ENCODE results near the gene MSRB3.

The MSRB3 gene

DNA sequence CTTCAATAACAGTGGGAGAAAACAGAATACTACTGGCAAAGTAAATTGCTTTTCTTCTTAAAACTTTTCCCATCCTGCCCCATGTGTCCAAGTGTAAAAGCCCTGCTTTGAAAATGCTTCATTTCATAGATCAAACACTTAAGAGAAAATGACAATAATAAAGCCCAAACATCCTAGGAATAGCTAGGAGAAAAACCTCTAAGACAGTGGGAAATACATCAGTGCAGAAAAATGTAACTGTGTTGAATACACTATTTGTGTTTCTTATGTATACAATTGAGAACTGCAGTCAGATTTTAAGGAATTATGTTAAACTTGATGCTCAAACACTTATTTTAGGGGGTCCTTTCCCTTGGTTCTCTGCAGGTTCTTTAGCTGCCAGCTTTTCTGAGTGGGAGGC, 181.1 kb downstream of the MSRB3 start:
- DNase-seq (ENCODE audit: low spot score in 2 of 2) (no peak), ATAC-seq (replicated peaks; ENCODE audit: extremely low read depth, poor library complexity, severe bottlenecking) (no peak)
- H3K27me3 Mint-ChIP-seq, result no peaks in the 10 kb centered on the region
- H3K9me3 Mint-ChIP-seq, result no peaks in the 10 kb centered on the region
- no peaks in the 10 kb centered on the region for H3K36me3 Mint-ChIP-seq (ENCODE audit: insufficient read depth)
- no peak overlapping the region for H3K4me3 Mint-ChIP-seq
- no peaks in the 10 kb centered on the region for H3K4me1 Mint-ChIP-seq
- H3K27ac Mint-ChIP-seq (ENCODE audit: low read depth), result no peak overlapping the region

DNA sequence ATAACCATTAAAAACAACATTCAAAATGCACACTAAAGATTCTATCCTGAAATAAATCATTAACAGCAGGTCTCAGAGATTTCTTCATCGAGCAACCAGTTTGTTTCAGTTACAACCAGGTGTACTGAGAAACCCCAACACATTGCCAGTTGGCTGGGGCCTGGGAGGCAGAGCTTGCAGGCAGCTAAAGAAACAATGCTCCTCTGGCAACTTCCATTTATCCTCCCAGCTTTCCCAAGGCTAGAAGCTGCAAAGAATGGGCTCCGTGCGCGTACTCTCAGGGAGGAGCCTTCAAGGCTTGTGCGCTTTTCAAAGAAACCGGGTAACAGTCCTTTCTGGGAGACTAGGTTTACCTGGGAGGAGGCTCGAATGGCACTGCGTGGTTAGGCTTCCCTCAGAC, 181.6 kb downstream of the MSRB3 start:
- no peaks in the 10 kb centered on the region for H3K4me1 Mint-ChIP-seq

GRCh38 chr12:65461017-65461416, 182.5 kb downstream of the MSRB3 start:
- Mint-ChIP-seq H3K9me3 (no peaks in the 10 kb centered on the region), H3K4me3 (no peak overlapping the region)

More for the DNA sequence above, 181.6 kb downstream of the MSRB3 start:
- Mint-ChIP-seq H3K4me3 (no peak overlapping the region), H3K9me3 (no peaks in the 10 kb centered on the region), H3K27me3 (no peaks in the 10 kb centered on the region), H3K36me3 (ENCODE audit: insufficient read depth) (no peaks in the 10 kb centered on the region), H3K27ac (ENCODE audit: low read depth) (no peak overlapping the region)
- DNase-seq (ENCODE audit: low spot score in 2 of 2) (no peak), ATAC-seq (replicated peaks; ENCODE audit: extremely low read depth, poor library complexity, severe bottlenecking) (no peak)

GRCh38 chr12:65462484-65462883, 184.0 kb downstream of the MSRB3 start:
- no peaks in the 10 kb centered on the region for H3K4me1 Mint-ChIP-seq
- H3K27ac Mint-ChIP-seq (ENCODE audit: low read depth), result no peak overlapping the region
- no peak for DNase-seq (ENCODE audit: low spot score in 2 of 2)
- H3K27me3 Mint-ChIP-seq, result no peaks in the 10 kb centered on the region
- H3K9me3 Mint-ChIP-seq, result no peaks in the 10 kb centered on the region
- H3K4me3 Mint-ChIP-seq, result no peak overlapping the region
- H3K36me3 Mint-ChIP-seq (ENCODE audit: insufficient read depth), result no peaks in the 10 kb centered on the region
- no peak for ATAC-seq (replicated peaks; ENCODE audit: extremely low read depth, poor library complexity, severe bottlenecking)

More at GRCh38 chr12:65461017-65461416, 182.5 kb downstream of the MSRB3 start:
- Mint-ChIP-seq H3K27me3 (no peaks in the 10 kb centered on the region), H3K36me3 (ENCODE audit: insufficient read depth) (no peaks in the 10 kb centered on the region), H3K27ac (ENCODE audit: low read depth) (no peak overlapping the region), H3K4me1 (no peaks in the 10 kb centered on the region)
- ATAC-seq (replicated peaks; ENCODE audit: extremely low read depth, poor library complexity, severe bottlenecking), result no peak
- no peak for DNase-seq (ENCODE audit: low spot score in 2 of 2)

DNA sequence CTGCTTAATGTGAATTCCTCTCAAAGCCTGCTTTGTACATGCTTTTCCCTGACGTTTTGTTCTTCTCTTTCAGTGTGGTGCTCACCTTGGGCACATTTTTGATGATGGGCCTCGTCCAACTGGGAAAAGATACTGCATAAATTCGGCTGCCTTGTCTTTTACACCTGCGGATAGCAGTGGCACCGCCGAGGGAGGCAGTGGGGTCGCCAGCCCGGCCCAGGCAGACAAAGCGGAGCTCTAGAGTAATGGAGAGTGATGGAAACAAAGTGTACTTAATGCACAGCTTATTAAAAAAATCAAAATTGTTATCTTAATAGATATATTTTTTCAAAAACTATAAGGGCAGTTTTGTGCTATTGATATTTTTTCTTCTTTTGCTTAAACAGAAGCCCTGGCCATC, 184.6 kb downstream of the MSRB3 start:
- H3K36me3 Mint-ChIP-seq (ENCODE audit: insufficient read depth), result no peaks in the 10 kb centered on the region
- H3K4me3 Mint-ChIP-seq, result no peak overlapping the region
- no peak for ATAC-seq (replicated peaks; ENCODE audit: extremely low read depth, poor library complexity, severe bottlenecking)
- no peak overlapping the region for H3K27ac Mint-ChIP-seq (ENCODE audit: low read depth)
- no peak for DNase-seq (ENCODE audit: low spot score in 2 of 2)
- H3K4me1 Mint-ChIP-seq, result no peaks in the 10 kb centered on the region
- no peaks in the 10 kb centered on the region for H3K27me3 Mint-ChIP-seq
- no peaks in the 10 kb centered on the region for H3K9me3 Mint-ChIP-seq

DNA sequence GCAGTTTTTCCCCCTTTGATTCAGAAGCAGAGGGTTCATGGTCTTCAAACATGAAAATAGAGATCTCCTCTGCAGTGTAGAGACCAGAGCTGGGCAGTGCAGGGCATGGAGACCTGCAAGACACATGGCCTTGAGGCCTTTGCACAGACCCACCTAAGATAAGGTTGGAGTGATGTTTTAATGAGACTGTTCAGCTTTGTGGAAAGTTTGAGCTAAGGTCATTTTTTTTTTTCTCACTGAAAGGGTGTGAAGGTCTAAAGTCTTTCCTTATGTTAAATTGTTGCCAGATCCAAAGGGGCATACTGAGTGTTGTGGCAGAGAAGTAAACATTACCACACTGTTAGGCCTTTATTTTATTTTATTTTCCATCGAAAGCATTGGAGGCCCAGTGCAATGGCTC, 185.1 kb downstream of the MSRB3 start:
- H3K27me3 Mint-ChIP-seq, result no peaks in the 10 kb centered on the region
- no peaks in the 10 kb centered on the region for H3K4me1 Mint-ChIP-seq
- H3K27ac Mint-ChIP-seq (ENCODE audit: low read depth), result no peak overlapping the region

GRCh38 chr12:65464930-65465329, 186.4 kb downstream of the MSRB3 start:
- ATAC-seq (replicated peaks; ENCODE audit: extremely low read depth, poor library complexity, severe bottlenecking) (no peak), DNase-seq (ENCODE audit: low spot score in 2 of 2) (no peak)
- Mint-ChIP-seq H3K27ac (ENCODE audit: low read depth) (no peak overlapping the region), H3K4me1 (no peaks in the 10 kb centered on the region), H3K4me3 (no peak overlapping the region), H3K9me3 (peaks cover 5% of the 10 kb centered on the region), H3K36me3 (ENCODE audit: insufficient read depth) (no peaks in the 10 kb centered on the region), H3K27me3 (no peaks in the 10 kb centered on the region)

More for the DNA sequence above, 185.1 kb downstream of the MSRB3 start:
- no peak for DNase-seq (ENCODE audit: low spot score in 2 of 2)
- H3K9me3 Mint-ChIP-seq, result no peaks in the 10 kb centered on the region
- H3K4me3 Mint-ChIP-seq, result no peak overlapping the region
- no peak for ATAC-seq (replicated peaks; ENCODE audit: extremely low read depth, poor library complexity, severe bottlenecking)
- no peaks in the 10 kb centered on the region for H3K36me3 Mint-ChIP-seq (ENCODE audit: insufficient read depth)

- H3K4me1 Mint-ChIP-seq, result no peaks in the 10 kb centered on the region
- H3K27me3 Mint-ChIP-seq, result no peaks in the 10 kb centered on the region
- no peak overlapping the region for H3K27ac Mint-ChIP-seq (ENCODE audit: low read depth)
- ATAC-seq (replicated peaks; ENCODE audit: extremely low read depth, poor library complexity, severe bottlenecking) (no peak), DNase-seq (ENCODE audit: low spot score in 2 of 2) (no peak)
- no peaks in the 10 kb centered on the region for H3K36me3 Mint-ChIP-seq (ENCODE audit: insufficient read depth)
- H3K4me3 Mint-ChIP-seq, result no peak overlapping the region
- H3K9me3 Mint-ChIP-seq, result peaks cover 5% of the 10 kb centered on the region
These were observed 187.5 kb downstream of the MSRB3 start for GRCh38 chr12:65465766-65466547.

DNA sequence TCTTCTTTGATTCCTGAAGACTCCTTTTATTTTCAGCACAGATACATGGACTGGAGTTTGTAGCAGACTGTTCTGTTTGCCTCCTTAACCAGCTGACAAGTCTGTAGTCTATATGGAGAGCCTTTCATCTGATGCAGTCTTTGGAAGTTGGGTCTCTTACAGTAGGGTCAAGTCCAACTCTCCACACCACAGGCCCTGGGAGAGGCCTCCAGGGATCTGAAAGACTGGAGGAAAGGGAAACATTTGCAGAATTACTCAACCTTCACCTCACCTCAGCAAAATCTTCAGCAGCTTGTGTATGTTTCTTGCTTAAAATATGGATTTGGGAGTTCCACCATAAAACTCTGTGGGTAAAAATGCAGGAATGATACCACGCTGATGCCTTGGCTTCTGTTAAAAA, 188.4 kb downstream of the MSRB3 start:
- no peaks in the 10 kb centered on the region for H3K36me3 Mint-ChIP-seq (ENCODE audit: insufficient read depth)
- H3K4me1 Mint-ChIP-seq, result no peaks in the 10 kb centered on the region
- DNase-seq (ENCODE audit: low spot score in 2 of 2) (no peak), ATAC-seq (replicated peaks; ENCODE audit: extremely low read depth, poor library complexity, severe bottlenecking) (no peak)
- peaks cover 5% of the 10 kb centered on the region for H3K9me3 Mint-ChIP-seq
- H3K27me3 Mint-ChIP-seq, result no peaks in the 10 kb centered on the region
- no peak overlapping the region for H3K27ac Mint-ChIP-seq (ENCODE audit: low read depth)
- no peak overlapping the region for H3K4me3 Mint-ChIP-seq

DNA sequence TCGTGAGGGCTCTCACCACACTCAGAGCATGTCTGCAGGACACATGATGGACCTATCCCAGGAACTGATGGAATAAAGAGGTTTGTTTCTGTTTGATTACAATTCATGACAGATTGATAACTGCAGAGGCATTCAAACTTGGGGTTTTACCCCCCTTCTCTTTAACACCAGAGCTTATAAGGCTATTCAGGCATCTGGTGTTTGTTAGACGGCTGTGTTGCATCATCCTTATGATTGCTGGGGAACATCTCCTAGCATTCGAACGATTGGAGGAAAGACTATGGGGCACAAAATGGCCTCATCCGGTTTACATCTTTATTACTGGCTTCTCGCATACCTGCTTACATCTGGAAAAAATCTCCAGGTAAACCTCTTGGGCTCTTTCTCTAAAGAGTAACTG, 191.8 kb downstream of the MSRB3 start:
- Mint-ChIP-seq H3K27me3 (no peaks in the 10 kb centered on the region), H3K36me3 (ENCODE audit: insufficient read depth) (peaks cover 4% of the 10 kb centered on the region), H3K9me3 (peaks cover 5% of the 10 kb centered on the region), H3K27ac (ENCODE audit: low read depth) (no peak overlapping the region), H3K4me1 (no peaks in the 10 kb centered on the region), H3K4me3 (no peak overlapping the region)
- DNase-seq (ENCODE audit: low spot score in 2 of 2), result no peak
- no peak for ATAC-seq (replicated peaks; ENCODE audit: extremely low read depth, poor library complexity, severe bottlenecking)

- H3K9me3 Mint-ChIP-seq, result peaks cover 5% of the 10 kb centered on the region
- no peaks in the 10 kb centered on the region for H3K27me3 Mint-ChIP-seq
- ATAC-seq (replicated peaks; ENCODE audit: extremely low read depth, poor library complexity, severe bottlenecking) (no peak), DNase-seq (ENCODE audit: low spot score in 2 of 2) (no peak)
- H3K4me3 Mint-ChIP-seq, result no peak overlapping the region
- H3K4me1 Mint-ChIP-seq, result no peaks in the 10 kb centered on the region
- H3K36me3 Mint-ChIP-seq (ENCODE audit: insufficient read depth), result peaks cover 4% of the 10 kb centered on the region
- H3K27ac Mint-ChIP-seq (ENCODE audit: low read depth), result no peak overlapping the region
These were observed 193.6 kb downstream of the MSRB3 start for GRCh38 chr12:65472079-65472478.

- no peak for ATAC-seq (replicated peaks; ENCODE audit: extremely low read depth, poor library complexity, severe bottlenecking)
- DNase-seq (ENCODE audit: low spot score in 2 of 2), result no peak
- no peaks in the 10 kb centered on the region for H3K9me3 Mint-ChIP-seq
- no peak overlapping the region for H3K4me3 Mint-ChIP-seq
- H3K36me3 Mint-ChIP-seq (ENCODE audit: insufficient read depth), result peaks cover 4% of the 10 kb centered on the region
- H3K27me3 Mint-ChIP-seq, result no peaks in the 10 kb centered on the region
- no peak overlapping the region for H3K27ac Mint-ChIP-seq (ENCODE audit: low read depth)
- H3K4me1 Mint-ChIP-seq, result no peaks in the 10 kb centered on the region
These were observed 196.3 kb downstream of the MSRB3 start for GRCh38 chr12:65474831-65475230.

DNA sequence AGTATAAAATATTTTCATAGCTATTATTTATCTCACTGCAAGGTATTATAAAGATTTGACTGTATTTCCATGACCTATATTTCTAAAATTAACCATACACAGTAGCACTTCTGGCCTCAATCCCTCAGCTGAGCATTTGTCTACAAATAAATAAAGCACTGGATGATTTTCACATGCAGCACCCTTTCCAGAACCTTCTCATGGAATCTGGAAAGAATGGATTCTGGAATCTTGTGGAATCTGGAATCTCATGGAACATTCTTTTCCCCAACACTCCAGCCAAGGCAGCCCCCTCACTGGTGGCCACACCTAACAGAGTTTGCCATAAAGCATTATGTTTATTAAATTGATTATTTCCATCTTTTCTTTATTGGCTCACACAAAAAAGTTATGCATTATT, 199.2 kb downstream of the MSRB3 start:
- H3K27ac Mint-ChIP-seq (ENCODE audit: low read depth), result no peak overlapping the region

More for the DNA sequence above, 199.2 kb downstream of the MSRB3 start:
- H3K9me3 Mint-ChIP-seq, result peaks cover 7% of the 10 kb centered on the region
- peaks cover 4% of the 10 kb centered on the region for H3K36me3 Mint-ChIP-seq (ENCODE audit: insufficient read depth)
- DNase-seq (ENCODE audit: low spot score in 2 of 2), result no peak
- H3K4me3 Mint-ChIP-seq, result no peak overlapping the region
- no peaks in the 10 kb centered on the region for H3K27me3 Mint-ChIP-seq
- no peak for ATAC-seq (replicated peaks; ENCODE audit: extremely low read depth, poor library complexity, severe bottlenecking)
- H3K4me1 Mint-ChIP-seq, result no peaks in the 10 kb centered on the region
